PC-9 (cell line): ENCODE measurements around the gene DUSP22.

ENCODE experiments used
- CTCF ChIP-seq: fragments of 200-600 bp; sonication (generic); conservative IDR thresholded peaks from 2 replicates; pipeline ENCODE4 v1.6.1; 2017; ENCODE audit warnings: mixed run types, antibody characterized with exemption, mild to moderate bottlenecking, moderate library complexity
- EZH2 ChIP-seq: fragments of 200-600 bp; sonication (generic); IDR thresholded peaks from 2 replicates; pipeline ENCODE4 v1.8.0; 2017; ENCODE audit warnings: antibody characterized with exemption, low read depth

DNA sequence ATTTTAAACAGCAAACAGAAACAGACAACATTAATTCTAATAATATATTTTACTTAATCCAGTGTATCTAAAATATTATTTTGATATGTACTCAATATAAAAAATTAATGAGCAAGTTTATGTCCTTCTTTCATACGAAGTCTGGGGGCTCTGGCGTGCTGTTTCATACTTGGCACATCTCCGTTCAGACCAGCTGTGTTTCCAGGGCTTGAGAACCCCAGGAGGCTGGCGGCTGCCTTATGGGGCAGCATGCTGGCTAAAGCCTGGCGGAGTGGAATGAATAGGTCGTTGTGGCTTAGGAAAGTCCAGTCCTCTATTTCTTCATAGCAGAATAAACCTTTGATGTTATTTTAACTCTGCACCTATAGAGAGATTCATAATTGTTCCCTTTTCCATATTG, 43.3 kb downstream of the DUSP22 start:
- TF ChIP-seq CTCF (no peak), EZH2 (no peak)
